HG03439 (cell line): ENCODE data around the gene NEK7.
"Not testable (repeated sequence)": the region's sequence is repeated elsewhere in the genome, so short reads cannot be mapped to it uniquely, and the experiment has no call there.

ENCODE experiments used
- ATAC-seq: cut with Tn5 transposase; IDR thresholded peaks from one replicate; pipeline ENCODE4 v1.9.1; 2021; ENCODE audit warnings: mild to moderate bottlenecking, moderate library complexity; ENCODE audit not compliant: unreplicated experiment

Gene NEK7

GRCh38 chr1:198156745-198157240 is at the start of gene NEK7:
TSS of gene NEK7 (plus strand) at chr1:198156998. CDS start at chr1:198232581, 75,583 bp downstream.
- ATAC-seq = peak; percentile 45

- ATAC-seq = no peak
Observed at GRCh38 chr1:198107091-198107501, 49.7 kb upstream of the NEK7 start.

GRCh38 chr1:198108636-198109370 is 48.0 kb upstream of the NEK7 start:
- ATAC-seq = no peak

GRCh38 chr1:198109371-198109715 is 47.5 kb upstream of the NEK7 start:
- ATAC-seq = no peak

GRCh38 chr1:198113342-198113750 is 43.5 kb upstream of the NEK7 start:
- no peak for ATAC-seq

DNA sequence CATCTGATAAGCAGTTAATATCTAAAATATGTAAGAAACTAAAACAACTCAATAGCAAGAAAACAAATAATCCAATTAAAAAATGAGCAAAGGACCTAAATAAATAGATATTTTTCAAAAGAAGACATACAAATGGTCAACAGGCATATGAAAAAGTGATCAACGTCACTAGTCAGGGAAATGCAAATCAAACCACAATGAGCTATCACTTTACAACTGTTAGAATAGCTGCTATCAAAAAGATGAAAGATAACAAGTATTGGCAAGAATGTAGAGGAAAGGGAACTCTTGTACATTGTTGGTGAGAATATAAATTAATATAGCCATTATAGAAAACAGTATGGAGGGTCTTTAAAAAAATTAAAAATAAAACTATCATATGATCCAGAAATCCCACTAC is 40.7 kb upstream of the NEK7 start:
- ATAC-seq = no peak

GRCh38 chr1:198116469-198116868 is 40.3 kb upstream of the NEK7 start:
- ATAC-seq = no peak

- ATAC-seq = no peak
Observed at GRCh38 chr1:198117267-198117666, 39.5 kb upstream of the NEK7 start.

DNA sequence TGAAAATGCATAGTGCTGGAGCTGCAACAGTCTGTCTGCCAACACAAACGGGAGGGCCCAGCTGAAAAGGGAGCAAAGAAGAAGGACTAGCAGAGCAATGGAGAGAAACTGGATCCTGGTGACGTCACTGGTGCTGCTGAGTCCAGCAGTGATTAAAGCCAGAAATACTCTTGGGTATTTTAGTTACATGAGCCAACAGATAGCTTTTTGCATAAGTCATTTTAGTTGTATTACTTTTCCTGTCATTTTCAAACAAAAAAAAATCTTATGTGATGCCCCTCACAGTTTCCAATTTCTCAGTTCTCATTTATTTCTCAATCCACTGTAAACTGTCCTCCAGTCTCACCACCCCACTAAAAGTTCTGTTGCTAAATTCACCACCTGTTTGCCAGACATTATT is 38.7 kb upstream of the NEK7 start:
- no peak for ATAC-seq

GRCh38 chr1:198119906-198120305 is 36.9 kb upstream of the NEK7 start:
- no peak for ATAC-seq

GRCh38 chr1:198121056-198121826 is 35.6 kb upstream of the NEK7 start:
- no peak for ATAC-seq

DNA sequence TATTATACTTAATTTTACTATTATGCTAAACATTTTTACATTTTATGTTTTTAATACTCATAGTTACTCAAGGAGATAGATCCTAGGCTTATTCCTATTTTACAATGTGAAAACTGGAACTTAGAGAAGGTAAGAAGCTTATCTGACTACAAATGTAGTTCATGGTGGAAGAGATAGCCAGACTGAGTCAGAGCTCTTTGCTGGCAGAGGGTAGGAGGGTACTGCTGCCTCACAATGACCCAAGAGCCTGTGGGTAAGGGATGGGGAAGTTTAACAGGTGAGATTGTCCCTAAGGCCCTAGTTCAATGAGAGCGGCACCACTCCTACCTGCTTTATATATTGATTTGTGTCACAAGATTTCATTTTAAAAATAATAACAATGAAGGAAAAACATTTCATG is 34.1 kb upstream of the NEK7 start:
- ATAC-seq = no peak

- no peak for ATAC-seq
Observed at GRCh38 chr1:198123133-198123532, 33.7 kb upstream of the NEK7 start.

GRCh38 chr1:198124673-198125072 is 32.1 kb upstream of the NEK7 start:
- ATAC-seq = no peak

DNA sequence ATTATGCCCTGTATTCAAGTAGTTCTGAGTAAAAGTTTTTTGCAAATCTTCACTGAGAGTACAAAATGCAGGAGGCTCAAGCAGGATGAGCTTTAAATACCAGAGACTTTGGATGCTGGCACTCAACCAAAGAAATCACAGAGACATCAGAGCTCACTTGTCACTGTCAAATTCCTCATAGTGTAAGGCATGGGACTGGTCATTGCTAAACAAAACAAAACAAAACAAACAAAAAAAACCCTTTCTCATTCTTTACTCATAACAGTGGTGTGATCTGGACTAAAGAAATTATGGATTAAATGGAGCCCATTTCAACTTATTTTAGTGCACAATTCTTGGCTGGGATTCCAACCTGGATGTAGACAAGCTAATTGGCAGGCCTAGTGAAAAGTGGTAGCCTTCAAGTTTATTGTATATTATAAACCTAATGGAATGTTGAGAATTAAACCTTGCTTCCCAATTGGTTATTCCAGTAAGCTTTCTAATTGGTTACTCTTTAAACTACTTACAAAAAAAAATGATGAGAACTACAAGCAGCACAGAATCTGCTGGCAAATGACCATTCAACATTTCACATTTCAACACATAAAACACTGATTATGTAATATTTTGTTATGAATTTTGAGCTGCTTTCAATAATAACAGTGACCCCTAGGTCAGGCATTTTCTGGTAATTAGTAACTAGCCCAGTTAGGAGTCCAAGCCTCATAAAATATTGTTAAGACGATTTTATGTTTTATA is 30.6 kb upstream of the NEK7 start:
- no peak for ATAC-seq

DNA sequence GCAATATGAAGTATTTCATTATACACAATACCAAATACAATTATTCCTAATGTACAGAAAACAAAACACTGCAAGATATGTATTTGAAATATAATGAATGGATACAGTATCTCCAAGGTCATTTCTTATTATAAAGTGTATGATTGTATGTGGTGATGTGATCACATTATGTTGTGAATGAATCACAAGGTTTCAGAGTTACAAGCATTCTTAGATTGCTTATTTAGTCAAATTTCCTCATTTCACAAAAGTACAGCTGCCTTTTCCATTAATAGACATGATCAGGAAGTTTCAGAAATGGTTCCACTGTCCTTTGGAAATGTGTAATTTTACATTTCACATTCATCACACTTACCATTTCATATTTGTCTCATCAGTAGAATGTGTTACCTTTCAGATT is 28.3 kb upstream of the NEK7 start:
- no peak for ATAC-seq

DNA sequence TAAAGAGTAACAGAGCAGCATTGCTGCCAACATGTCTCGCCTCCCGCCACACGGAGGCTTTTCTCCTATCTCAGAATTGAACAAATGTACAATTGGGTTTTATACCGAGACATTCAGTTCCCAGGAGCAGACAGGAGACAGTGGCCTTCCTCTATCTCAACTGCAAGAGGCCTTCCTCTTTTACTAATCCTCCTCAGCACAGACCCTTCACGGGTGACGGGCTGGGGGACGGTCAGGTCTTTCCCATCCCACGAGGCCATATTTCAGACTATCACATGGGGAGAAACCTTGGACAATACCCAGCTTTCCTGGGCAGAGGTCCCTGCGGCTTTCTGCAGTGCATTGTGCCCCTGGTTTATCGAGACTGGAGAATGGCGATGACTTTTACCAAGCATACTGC is 26.7 kb upstream of the NEK7 start:
- not testable (repeated sequence) for ATAC-seq

DNA sequence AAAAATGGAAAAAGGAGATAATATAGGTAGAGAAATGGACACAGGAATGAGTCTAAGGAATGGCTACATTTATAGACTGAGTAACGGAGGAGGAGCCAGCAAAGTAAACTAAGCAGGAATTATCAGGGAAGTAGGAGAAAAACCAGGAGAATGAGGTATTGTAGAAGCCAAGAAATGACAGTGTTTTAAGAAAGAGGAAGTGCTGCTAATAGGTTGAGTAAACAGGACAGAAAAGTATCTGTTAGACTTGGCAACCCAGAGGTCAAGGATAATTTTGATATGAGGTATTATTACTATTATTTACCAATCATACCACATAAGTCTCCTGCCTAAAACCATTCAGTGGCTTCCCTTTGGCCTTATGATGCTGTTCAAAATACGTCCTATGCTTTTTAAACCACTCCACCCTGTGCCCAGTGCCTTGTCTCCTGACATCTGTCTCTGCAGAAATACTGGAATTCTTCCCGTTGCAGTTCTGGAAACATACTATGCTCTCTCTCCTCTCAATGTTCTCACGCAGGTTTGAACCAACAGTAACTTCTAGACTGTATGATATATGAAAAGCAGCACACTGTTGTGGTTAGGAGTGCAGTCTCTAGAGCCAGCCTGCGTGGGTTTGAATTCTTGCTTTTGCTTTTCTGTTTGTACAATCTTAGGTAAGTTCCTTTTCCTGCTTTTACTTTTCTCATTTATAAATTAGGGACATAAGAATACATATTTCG is 24.6 kb upstream of the NEK7 start:
- ATAC-seq = no peak

DNA sequence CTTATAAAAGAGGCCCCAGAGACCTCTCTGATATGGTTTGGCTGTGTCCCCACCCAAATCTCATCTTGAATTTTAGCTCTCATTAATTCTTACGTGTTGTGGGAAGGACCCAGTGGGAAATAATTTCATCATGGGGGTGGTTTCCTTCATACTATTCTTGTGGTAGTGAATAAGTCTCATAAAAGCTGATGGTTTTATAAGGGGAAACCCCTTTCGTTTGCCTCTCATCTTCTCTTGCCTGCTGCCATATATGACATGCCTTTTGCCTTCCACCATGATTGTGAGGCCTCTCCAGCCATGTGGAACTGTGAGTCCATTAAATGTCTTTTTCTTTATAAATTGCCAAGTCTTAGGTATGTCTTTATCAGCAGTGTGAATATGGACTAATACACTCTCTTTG is 22.5 kb upstream of the NEK7 start:
- ATAC-seq = no peak

DNA sequence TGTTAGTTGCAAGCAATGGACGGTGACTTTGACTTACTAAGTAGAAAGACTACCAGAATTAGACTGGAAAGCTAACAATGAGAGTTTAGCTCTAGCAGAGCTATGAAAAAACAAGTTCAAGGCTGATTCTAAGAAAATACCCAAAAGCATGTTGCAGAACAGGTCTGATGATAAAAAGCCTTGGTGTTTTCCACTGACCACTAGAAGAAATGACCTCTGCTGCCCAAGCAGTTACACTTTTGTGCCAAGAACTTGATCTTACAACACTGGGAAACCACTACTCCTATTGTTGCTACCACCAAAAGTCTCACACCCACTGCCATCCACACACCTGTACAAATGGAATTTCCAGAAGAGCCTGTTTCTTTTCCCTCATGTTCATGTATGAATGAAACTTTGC is 21.4 kb upstream of the NEK7 start:
- no peak for ATAC-seq
